GM12878 (cell line): ENCODE measurements around the gene TAC3. TPM values are rescaled to one million over a fixed set of nuclear protein-coding genes. Genes with fewer than 3 reads are reported as not detected.

ENCODE experiments used
- ATAC-seq: fragments of 200-7000 bp; cut with Tn5 transposase; 3 replicates; pipeline ENCODE4 v1.9.1; 2020; ENCODE audit warnings: mild to moderate bottlenecking, moderate library complexity
- BruUV-seq: library from RNA; stranded (reverse); fragments of 400-500 nt; replicated peaks from 2 replicates; lab custom pipeline; 2021; lab: Mats Ljungman, UMichigan
- CTCF ChIA-PET: fragments of 300-600 bp; sonication (Branson Sonifier 250); formaldehyde crosslinking; extraction: SDS; loops from one replicate; lab custom pipeline; 2021; ENCODE audit warnings: inconsistent platforms; lab: Yijun Ruan, JAX
- POLR2A ChIA-PET: fragments of 350-600 bp; formaldehyde crosslinking; extraction: SDS; loops from one replicate; lab custom pipeline; 2021; ENCODE audit warnings: inconsistent platforms; lab: Charles Lee
- RAD21 ChIA-PET: fragments of 300-600 bp; sonication (Branson Sonifier 250); formaldehyde crosslinking; loops from one replicate; lab custom pipeline; 2023; ENCODE audit warnings: antibody characterized with exemption; ENCODE audit not compliant: unreplicated experiment; lab: Charles Lee
- SMC1A ChIA-PET: fragments of 300-600 bp; sonication (Branson Sonifier 250); formaldehyde crosslinking; loops from one replicate; lab custom pipeline; 2023; ENCODE audit not compliant: unreplicated experiment, uncharacterized antibody; lab: Charles Lee
- DNase-seq: peaks from one replicate; pipeline ENCODE4 v3.0.0-alpha.2; 2011; ENCODE audit warnings: low read depth, low spot score
- FAIRE-seq: peaks from 3 replicates; lab custom pipeline; 2011; peaks lifted over from hg19 to GRCh38; lab: Jason Lieb, UNC
- H2AFZ ChIP-seq: 2 replicates; pipeline ENCODE4 v1.6.0; 2011; ENCODE audit warnings: low read depth, low read length, control low read depth; ENCODE audit not compliant: control insufficient read depth
- H3K27ac ChIP-seq: 2 replicates; pipeline ENCODE4 v1.5.1; 2011; ENCODE audit warnings: control low read depth; ENCODE audit not compliant: control insufficient read depth, insufficient read depth
- H3K27me3 ChIP-seq, 2 experiments: replicated peaks in 1 of 2; 2 replicates each; pipeline versions ENCODE4 v1.6.0 to v1.6.1; 2011; ENCODE audit warnings: low read length in 1 of 2; ENCODE audit not compliant: control insufficient read depth in 2 of 2, insufficient read depth in 2 of 2
- H3K36me3 ChIP-seq, 2 experiments: 2 replicates each; pipeline ENCODE4 v1.5.1; 2011; ENCODE audit warnings: low read length in 1 of 2; ENCODE audit not compliant: control insufficient read depth in 2 of 2, insufficient read depth in 2 of 2
- H3K4me1 ChIP-seq: 2 replicates; pipeline ENCODE4 v1.6.1; 2011; ENCODE audit warnings: mild to moderate bottlenecking, low read length, moderate library complexity, mixed read lengths; ENCODE audit not compliant: control insufficient read depth, insufficient read depth
- H3K4me2 ChIP-seq: 2 replicates; pipeline ENCODE4 v1.6.0; 2011; ENCODE audit warnings: control low read depth; ENCODE audit not compliant: control insufficient read depth, insufficient read depth
- H3K4me3 ChIP-seq: fragments of 200-600 bp; sonication (generic); 2 replicates; pipeline ENCODE4 v1.5.1; 2016
- H3K79me2 ChIP-seq: 2 replicates; pipeline ENCODE4 v1.6.0; 2011; ENCODE audit warnings: low read length; ENCODE audit not compliant: control insufficient read depth, insufficient read depth
- H3K9ac ChIP-seq: 2 replicates; pipeline ENCODE4 v1.8.0; 2011; ENCODE audit warnings: low read length, control low read depth, mixed read lengths; ENCODE audit not compliant: control insufficient read depth, insufficient read depth
- H3K9me3 ChIP-seq: replicated peaks from 3 replicates; pipeline ENCODE4 v1.5.1; 2011; ENCODE audit warnings: mild to moderate bottlenecking, low read length; ENCODE audit not compliant: control insufficient read depth, insufficient read depth
- H4K20me1 ChIP-seq: 2 replicates; pipeline ENCODE4 v1.6.0; 2011; ENCODE audit not compliant: control insufficient read depth, insufficient read depth
- E2F4 ChIP-seq: IDR thresholded peaks from 2 replicates; pipeline ENCODE4 v1.6.1; 2012; ENCODE audit warnings: low read depth, low read length, improper control_type of control experiment
- ELK1 ChIP-seq: IDR thresholded peaks from 2 replicates; pipeline ENCODE4 v1.6.1; 2012; ENCODE audit warnings: low read depth, low read length, improper control_type of control experiment
- FOS ChIP-seq: IDR thresholded peaks from 3 replicates; pipeline ENCODE4 v1.6.1; 2011; ENCODE audit warnings: borderline replicate concordance; ENCODE audit not compliant: insufficient read length; ENCODE audit errors: extremely low read depth
- FOXK2 ChIP-seq: fragments of 450-650 bp; IDR thresholded peaks from 2 replicates; pipeline ENCODE4 v1.6.1; 2017; ENCODE audit warnings: mild to moderate bottlenecking, moderate library complexity
- KLF5 ChIP-seq: fragments of 450-650 bp; IDR thresholded peaks from 2 replicates; pipeline ENCODE4 v1.6.1; 2014; ENCODE audit warnings: mild to moderate bottlenecking; ENCODE audit not compliant: partially characterized antibody
- MAX ChIP-seq: IDR thresholded peaks from 2 replicates; pipeline ENCODE4 v1.6.1; 2012; ENCODE audit warnings: low read depth, low read length, improper control_type of control experiment
- MEF2A ChIP-seq: IDR thresholded peaks from 2 replicates; pipeline ENCODE4 v1.6.1; 2011; ENCODE audit warnings: low read depth, mild to moderate bottlenecking, low read length, moderate library complexity; ENCODE audit not compliant: insufficient read depth
- NR2C1 ChIP-seq: fragments of 450-650 bp; IDR thresholded peaks from 2 replicates; pipeline ENCODE4 v1.6.1; 2017; ENCODE audit warnings: antibody characterized with exemption, mild to moderate bottlenecking, moderate library complexity
- POLR2AphosphoS5 ChIP-seq: IDR thresholded peaks from 2 replicates; pipeline ENCODE4 v1.6.1; 2011; ENCODE audit warnings: mild to moderate bottlenecking, low read length, inconsistent platforms
- REST ChIP-seq: IDR thresholded peaks from 2 replicates; pipeline ENCODE4 v1.6.1; 2012; ENCODE audit warnings: mild to moderate bottlenecking, low read depth, low read length
- RUNX3 ChIP-seq: IDR thresholded peaks from 2 replicates; pipeline ENCODE4 v1.6.1; 2012; ENCODE audit warnings: low read length, inconsistent platforms
- SMAD1 ChIP-seq: fragments of 450-650 bp; IDR thresholded peaks from 2 replicates; pipeline ENCODE4 v1.6.1; 2018; ENCODE audit warnings: mild to moderate bottlenecking, low read depth; ENCODE audit not compliant: partially characterized antibody
- SP1 ChIP-seq: IDR thresholded peaks from one replicate; pipeline ENCODE4 v1.6.1; 2011; ENCODE audit warnings: low read depth, low read length
- SPI1 ChIP-seq: IDR thresholded peaks from 2 replicates; pipeline ENCODE4 v1.6.1; 2011; ENCODE audit warnings: low read depth, mild to moderate bottlenecking, low read length, moderate library complexity, borderline replicate concordance; ENCODE audit not compliant: insufficient read depth
- SRF ChIP-seq, 2 experiments: IDR thresholded peaks; 2 replicates each; pipeline ENCODE4 v1.6.1; 2011; ENCODE audit warnings: low read depth in 2 of 2, low read length in 2 of 2, mild to moderate bottlenecking in 1 of 2, moderate library complexity in 1 of 2
- USF2 ChIP-seq: IDR thresholded peaks from 2 replicates; pipeline ENCODE4 v1.6.1; 2011; ENCODE audit warnings: low read depth, low read length, improper control_type of control experiment, borderline replicate concordance
- ZNF274 ChIP-seq: IDR thresholded peaks from one replicate; pipeline ENCODE4 v1.8.0; 2011; ENCODE audit not compliant: insufficient read length, insufficient read depth
- WGBS: methylation state at CpG from one replicate; pipeline ENCODE4 v1.1.6; 2016; ENCODE audit warnings: low lambda C conversion rate; ENCODE audit not compliant: insufficient replicate concordance, insufficient coverage; ENCODE audit errors: missing lambda C conversion rate; 5-methylcytosine and 5-hydroxymethylcytosine counted together
- in situ Hi-C: fragments of 300-500 bp; cut with MboI; formaldehyde crosslinking; loops from 9 replicates; pipeline ENCODE4 v1.14.3; 2018; ENCODE audit warnings: mixed read lengths
- intact Hi-C: fragments of 100-400 bp; cut with micrococcal nuclease; formaldehyde crosslinking; loops from one replicate; pipeline ENCODE4 v1.14.2; 2022; ENCODE audit not compliant: unreplicated experiment
- polyA plus RNA-seq, 11 experiments: library from polyadenylated mRNA; depleted of rRNA in 4 of 11; unstranded in 6 of 11; stranded (reverse) in 5 of 11; fragments of >200 nt; fragmentation: Nextera tagmentation in 4 of 11; fragmentation: Illumina TruSeq in 1 of 11; extraction: Ambion mirVana in 4 of 11; extraction: Trizol in 1 of 11; gene quantifications; 1 replicate in 1 of 11; 2 replicates in 10 of 11; pipeline versions ENCODE4 v1.2.1 to v1.2.3, GENCODE V29; 2011 to 2016; ENCODE audit warnings: inconsistent platforms in 2 of 11, missing spikeins in 2 of 11, low read depth in 1 of 11
- total RNA-seq, 4 experiments: library from RNA; depleted of rRNA in 3 of 4; stranded (reverse); fragments of >200 nt in 3 of 4; fragmentation: Illumina TruSeq in 1 of 4; extraction: Trizol in 1 of 4; gene quantifications; 2 replicates each; pipeline versions ENCODE4 v1.2.1 to v1.2.3, GENCODE V29; 2013 to 2021

TAC3 gene
- total and polyA plus RNA-seq, 10 of the 15 experiments (the other 5 are each of a cell fraction or from before 2014, with no cell fraction given): 0.11 to 0.18 (median 0.13) TPM; not detected in 7

- no peaks in the 10 kb centered on the region for H3K36me3 ChIP-seq
- H3K4me3 ChIP-seq: no peak overlapping the region
- peaks cover 11% of the 10 kb centered on the region for H3K4me1 ChIP-seq
- H3K4me2 ChIP-seq: no peak overlapping the region
- POLR2A ChIA-PET: interaction anchor here (1.0 kb wide), 1 partner anchor 10 kb away, joined by 5 read pairs; no protein-coding TSS in a partner anchor
- no peaks in the 10 kb centered on the region for H4K20me1 ChIP-seq
- ATAC-seq (no peak), FAIRE-seq (no peak), DNase-seq (no peak)
- intact Hi-C loops (no loop called here), in situ Hi-C loops (no loop called here)
- no peak overlapping the region for H3K27ac ChIP-seq
- no peaks in the 10 kb centered on the region for H3K79me2 ChIP-seq
- no peaks in the 10 kb centered on the region for H3K9me3 ChIP-seq
- RAD21 ChIA-PET: interaction anchor here (0.6 to 2.0 kb wide), 3 partner anchors 10 to 692 kb away, joined by 3 to 9 read pairs (median 6); partner anchors contain the start of gene STAT6
- SMC1A ChIA-PET: interaction anchor here (1.0 to 1.9 kb wide), 3 partner anchors 11 to 84 kb away, joined by 3 to 8 read pairs (median 5); no protein-coding TSS in a partner anchor
- CTCF ChIA-PET: interaction anchor here (0.7 to 2.0 kb wide), 9 partner anchors 10 to 156 kb away, joined by 3 to 8 read pairs (median 4); no protein-coding TSS in a partner anchor
- H3K27me3 ChIP-seq: no peaks in the 10 kb centered on the region; a peak in 1 of 4 replicates
- H3K9ac ChIP-seq: no peak overlapping the region
- H2AFZ ChIP-seq: no peak overlapping the region
- no TSS peak for BruUV-seq
- WGBS: 17% methylated on average over 5 of the region's 5 CpGs
- TF ChIP-seq FOS: no peak
- no peak for TF ChIP-seq POLR2AphosphoS5
- TF ChIP-seq SMAD1: no peak
- TF ChIP-seq KLF5: no peak
- no peak for TF ChIP-seq E2F4
- TF ChIP-seq USF2: no peak
- TF ChIP-seq NR2C1: no peak
- TF ChIP-seq SRF (IDR thresholded peaks at IDR 0.05; ENCODE audit: low read depth in 2 of 2, low read length in 2 of 2): no peak
- TF ChIP-seq REST: no peak
- no peak for TF ChIP-seq SP1
- TF ChIP-seq SPI1: no peak
- no peak for TF ChIP-seq MEF2A
- TF ChIP-seq FOXK2: no peak
- TF ChIP-seq ELK1: no peak
- TF ChIP-seq ZNF274: no peak
- TF ChIP-seq MAX: no peak
- no peak for TF ChIP-seq RUNX3
Observed at GRCh38 chr12:57027805-57028153, 11.4 kb upstream of the TAC3 start.
